HG03159 (cell line): ENCODE data around the gene REXO1.

Experiments used
- ATAC-seq: cut with Tn5 transposase; IDR thresholded peaks from one replicate; pipeline ENCODE4 v1.9.1; 2021; ENCODE audit warnings: mild to moderate bottlenecking, moderate library complexity; ENCODE audit not compliant: unreplicated experiment

REXO1 gene

DNA sequence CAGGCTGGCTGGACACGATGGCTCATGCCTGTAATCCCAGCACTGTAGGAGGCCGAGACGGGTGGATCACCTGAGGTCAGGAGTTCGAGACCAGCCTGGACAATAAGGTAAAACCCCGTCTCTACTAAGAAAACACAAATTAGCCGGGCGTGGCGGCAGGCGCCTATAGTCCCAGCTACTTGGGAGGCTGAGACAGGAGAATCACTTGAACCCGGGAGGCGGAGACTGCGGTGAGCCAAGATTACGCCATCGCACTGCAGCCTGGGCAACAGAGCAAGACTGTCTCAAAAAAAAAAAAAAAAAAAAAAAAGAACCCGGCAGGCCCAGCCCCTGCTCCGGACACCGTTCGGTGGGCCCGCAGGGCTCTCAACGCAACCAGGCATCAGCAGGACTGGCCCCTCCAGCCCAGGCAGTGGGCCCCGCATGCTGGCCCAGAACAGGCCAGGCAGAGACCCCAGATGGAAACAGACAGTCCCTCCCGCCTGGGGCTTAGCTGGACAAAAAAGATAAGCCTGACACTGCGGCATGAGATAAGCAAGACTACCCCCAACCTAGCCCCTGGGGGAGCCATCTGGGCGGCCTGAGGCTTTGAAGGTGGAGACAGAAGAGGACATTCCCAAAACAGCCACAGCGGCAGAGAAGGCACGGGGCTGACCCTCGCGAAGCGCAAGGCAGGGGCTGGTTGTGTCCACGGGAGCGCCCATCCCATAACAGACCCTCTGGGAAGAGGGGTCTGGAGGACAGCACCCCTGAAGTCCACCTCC lies 11.6 kb downstream of the REXO1 start:
- ATAC-seq, result no peak

DNA sequence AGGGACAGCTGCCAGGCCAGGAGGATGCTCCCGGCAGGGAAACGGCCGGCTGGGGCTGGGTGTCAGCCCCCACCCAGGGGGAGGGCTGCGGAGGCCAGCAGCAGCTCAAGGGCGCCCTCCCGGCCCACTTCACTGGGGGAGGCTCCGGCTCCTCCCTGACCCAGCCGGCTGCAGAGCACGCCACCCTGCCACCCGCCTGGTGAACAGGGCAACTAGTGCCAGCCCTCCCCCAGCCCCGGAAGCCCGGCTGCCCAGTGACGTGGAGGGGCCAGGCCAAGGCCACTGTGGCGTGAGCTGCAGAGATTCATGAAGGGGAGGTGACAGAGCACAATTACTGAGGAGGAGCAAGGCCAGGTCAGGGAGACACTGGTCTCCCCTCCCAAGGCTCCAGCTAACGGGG lies 14.7 kb downstream of the REXO1 start:
- ATAC-seq, result no peak

DNA sequence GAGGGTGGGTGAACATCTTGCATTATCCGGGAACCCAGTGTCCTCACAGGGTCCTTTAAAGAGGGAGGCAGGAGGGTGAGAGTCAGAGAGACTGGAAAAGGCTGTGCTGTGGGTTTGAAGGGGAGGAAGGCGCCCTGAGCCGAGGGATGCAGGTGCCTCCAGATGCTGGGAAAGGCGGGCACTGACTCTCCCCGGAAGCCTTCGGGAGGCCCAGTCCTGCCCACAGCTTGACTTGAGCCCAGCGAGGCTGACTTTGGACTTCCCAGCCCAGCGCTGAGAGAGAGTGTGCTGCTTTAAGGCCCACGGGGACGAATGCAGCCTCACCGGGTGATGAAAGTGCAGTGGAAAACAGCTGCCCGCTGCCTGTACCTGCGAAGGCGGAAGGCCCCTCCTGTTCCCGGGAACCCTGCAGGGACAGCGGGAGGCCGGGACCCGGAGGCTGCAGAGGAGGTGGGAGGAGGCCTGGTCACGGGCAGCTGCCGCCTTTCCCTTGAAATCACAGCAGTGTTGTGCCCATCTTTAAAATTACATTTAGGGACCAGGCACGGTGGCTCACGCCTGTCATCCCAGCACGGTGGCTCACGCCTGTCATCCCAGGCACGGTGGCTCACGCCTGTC lies 16.1 kb downstream of the REXO1 start:
- ATAC-seq, result no peak

DNA sequence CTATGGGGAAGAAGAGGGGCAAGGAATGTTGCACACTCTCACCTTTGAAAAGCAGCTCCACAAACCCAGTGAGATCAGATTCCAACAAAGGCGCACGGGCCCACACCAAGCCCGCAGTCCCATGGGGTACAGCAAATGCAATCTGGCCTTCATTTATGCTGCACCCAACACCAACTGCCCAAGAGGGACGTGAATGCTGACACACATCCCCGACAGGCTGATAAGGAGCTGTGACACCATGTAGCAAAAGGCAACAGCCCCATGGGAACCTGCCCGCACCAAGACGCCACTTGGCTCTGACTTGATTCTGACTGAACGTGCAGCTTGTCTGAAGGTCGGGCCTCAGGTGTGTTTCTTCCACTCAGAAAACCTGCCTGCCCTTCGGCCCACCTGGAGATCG lies 17.3 kb downstream of the REXO1 start:
- ATAC-seq, result no peak

DNA sequence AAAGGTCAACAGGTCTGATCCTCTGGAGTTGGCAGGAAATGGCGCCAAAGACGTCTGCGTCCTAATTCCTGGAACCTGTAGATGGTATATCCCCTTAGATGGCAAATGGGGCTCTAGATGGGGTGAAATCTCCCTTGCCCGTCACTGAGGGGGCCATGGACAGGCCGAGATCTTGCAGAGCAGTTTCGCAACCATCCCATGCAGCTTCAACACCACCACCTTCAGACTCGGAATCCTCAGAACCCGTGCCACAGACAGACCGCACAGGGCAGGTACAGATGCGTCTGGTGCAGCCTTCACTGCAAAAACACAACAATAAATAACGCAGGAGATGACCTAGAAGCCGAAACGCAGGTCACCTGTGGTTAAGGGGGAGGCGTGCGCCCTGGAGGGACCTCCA lies 17.7 kb downstream of the REXO1 start:
- no peak for ATAC-seq

- ATAC-seq, result no peak
These were observed 18.3 kb downstream of the REXO1 start for GRCh38 chr19:1829958-1830357.

GRCh38 chr19:1828279-1829238 lies 19.7 kb downstream of the REXO1 start:
- ATAC-seq, result no peak

DNA sequence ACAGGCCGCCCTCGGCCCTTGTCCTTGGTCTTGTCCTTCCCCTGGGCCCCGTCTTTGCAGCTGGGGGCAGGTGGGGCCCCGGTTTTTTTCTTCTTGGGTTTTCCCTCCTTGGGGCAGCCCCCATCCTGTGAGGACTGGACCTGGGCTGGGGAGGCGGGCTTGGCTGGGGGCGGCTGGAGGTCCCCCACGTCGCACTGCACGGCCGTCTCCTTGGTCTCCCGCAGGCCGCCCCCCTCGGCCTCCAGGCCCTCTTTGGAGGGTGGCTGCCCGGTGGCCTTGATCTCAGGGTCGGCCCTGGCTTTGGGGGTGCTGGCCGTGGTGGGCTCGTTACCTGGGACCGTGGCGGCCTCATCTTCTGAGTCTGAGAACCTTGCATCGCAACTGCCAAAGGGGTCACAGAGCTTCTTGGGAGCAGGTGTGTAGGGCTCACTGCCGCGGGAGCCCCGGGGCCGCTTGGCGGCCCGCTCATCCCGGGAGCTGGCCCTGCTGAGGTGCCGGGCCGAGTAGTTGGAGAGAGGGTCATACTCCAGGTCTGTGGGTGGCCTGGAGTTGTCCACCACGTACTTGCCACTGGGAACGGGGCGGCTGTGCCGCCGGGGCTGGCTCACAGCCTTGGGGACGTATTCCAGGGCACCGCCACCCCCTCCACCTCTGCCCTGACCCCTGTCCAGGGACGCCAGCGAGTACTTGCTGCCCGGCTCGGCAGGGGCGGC lies 20.6 kb downstream of the REXO1 start:
- ATAC-seq, result no peak

GRCh38 chr19:1826557-1827521 lies 21.4 kb downstream of the REXO1 start:
- no peak for ATAC-seq

- ATAC-seq, result no peak
These were observed 22.2 kb downstream of the REXO1 start for GRCh38 chr19:1825909-1826556.

- ATAC-seq, result no peak
These were observed 24.0 kb downstream of the REXO1 start for GRCh38 chr19:1824252-1824622.

DNA sequence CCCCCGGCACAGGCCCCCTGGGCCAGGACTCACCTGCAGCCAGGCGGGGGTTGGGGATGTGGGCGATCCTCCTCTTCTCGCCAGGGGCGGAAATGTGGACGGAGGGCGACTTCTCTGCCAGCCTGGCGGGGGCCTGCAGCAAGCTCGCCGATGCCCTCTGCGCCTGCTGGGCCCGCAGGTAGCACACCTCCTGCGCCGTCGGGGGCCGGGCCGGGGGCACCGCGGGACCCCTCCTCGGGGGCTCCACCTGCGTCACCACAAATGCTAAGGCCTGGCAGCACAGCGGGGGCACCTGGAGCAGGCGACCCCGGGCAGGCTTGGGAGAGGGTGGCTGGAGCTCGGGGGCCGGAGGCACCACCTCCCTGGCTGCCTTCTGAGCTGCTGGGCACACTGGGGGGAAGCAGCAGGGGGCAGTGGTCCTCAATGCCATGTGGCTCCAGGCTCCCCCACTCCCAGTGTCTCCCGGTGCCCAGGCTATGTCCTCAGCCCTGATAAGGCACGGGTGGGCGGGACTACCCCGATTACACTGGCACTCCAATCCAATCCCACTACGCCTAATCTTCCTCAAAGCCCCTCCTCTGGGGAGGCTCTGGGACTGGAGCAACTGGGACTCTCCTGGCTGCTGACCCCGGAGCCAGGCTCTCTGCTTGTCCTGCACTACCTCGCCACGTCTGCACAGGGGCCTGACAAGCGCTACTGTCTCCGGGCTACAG lies 24.6 kb downstream of the REXO1 start:
- ATAC-seq, result no peak

DNA sequence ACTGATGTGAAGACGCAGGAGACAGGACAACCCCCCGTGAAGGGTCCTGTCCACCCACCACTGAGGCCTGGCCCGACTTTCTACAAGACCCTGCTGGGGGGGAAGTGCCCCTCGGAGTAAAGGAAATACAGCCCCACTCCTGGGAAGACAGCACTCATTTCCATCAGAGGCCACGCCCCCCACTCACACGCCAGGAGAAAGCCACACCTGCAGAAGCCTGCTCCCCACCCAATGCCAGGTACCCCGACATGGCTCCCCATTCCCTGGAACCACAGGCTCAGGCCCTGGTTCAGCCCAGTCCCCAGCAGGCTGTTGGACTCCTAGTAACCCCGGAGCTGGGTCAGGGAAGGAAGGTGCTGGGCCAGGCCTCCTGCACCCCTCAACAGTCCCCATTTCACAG lies 25.3 kb downstream of the REXO1 start:
- no peak for ATAC-seq

- no peak for ATAC-seq
These were observed 26.1 kb downstream of the REXO1 start for GRCh38 chr19:1822210-1822609.

DNA sequence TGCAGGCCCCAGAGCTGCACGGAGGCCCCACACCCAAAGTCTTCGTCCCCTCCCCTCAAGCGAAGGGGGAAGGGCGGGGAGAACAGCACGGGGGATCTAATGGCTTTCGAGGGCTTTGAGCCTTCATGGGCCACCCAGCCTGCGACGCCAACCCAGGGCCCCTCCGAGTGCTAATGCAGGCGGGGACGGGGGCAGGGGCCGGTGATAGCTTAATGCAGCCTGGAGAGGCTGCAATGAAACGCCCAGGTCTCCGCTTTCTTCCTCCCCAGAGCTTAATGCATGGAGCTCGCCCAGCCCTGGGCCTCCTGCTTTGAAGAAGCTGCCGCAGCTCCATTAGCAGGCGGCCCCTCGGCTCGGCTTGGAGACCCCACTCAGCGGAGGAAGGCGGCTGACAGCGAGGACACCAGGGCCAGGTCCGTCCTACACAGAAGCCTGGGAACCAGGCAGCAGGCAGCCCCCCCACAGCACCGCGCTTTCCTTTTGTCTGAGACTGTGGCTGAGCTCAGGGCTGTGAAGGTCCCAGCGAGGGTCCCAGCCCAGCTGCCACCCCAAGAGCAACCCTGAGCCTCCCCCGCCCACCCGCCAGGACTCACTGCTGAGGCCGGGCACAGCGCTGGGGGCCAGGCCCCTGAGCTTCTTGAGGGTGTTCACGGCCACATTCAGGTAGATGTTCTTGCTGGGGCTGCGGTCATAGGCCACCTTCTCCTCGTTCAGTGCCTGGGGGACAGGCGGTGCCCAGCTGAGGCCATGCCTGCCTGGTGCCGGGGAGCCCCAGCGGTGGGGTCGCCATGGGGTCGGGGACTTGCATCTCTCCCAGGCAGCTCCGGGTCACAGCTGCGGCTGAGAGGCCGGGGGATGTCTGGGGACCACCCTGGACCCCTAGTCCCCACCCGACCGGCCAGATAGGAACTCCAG lies 28.7 kb downstream of the REXO1 start:
- ATAC-seq, result no peak

- no peak for ATAC-seq
These were observed 29.6 kb downstream of the REXO1 start for GRCh38 chr19:1818549-1819195.

DNA sequence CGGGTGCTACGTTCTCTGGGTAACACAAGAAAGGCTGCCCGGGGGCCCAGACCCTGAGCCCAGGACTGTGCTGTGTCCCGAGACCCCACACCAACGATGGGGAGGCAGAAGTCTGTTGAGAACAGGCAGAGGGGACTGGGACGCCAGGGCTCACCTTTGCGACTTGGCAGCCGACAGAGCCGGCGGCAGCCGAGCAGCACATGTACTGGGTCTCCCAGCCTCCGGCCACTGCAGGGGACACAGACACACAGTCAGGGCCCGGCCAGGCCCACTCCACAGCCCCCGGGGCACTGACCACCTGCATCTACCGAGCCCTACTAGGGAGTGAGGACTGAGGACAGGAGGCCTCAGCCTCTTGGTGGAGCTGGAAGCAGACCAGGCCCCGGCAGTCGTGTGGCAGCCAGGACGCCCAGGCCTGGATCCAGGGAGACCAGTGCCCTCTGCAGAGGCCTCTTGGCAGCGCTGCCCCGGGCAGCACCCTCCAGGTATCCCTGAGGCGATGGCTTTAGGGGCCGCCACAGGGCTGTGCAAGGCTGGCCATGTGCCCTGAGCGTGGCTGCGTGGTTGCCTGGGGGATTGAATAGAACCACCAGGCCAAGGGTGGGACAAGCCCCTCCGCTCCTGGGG lies 30.6 kb downstream of the REXO1 start:
- ATAC-seq, result no peak
